SK-N-SH (cell line): ENCODE data around the gene TACC2. TPM values are rescaled to one million over a fixed set of nuclear protein-coding genes. Genes with fewer than 3 reads are reported as not detected.

Experiments used
- CTCF ChIA-PET: fragments of 300-600, 350-600 bp; formaldehyde crosslinking; extraction: SDS; loops from one replicate; lab custom pipeline; 2021; lab: Yijun Ruan, JAX
- POLR2A ChIA-PET: fragments of 350-600 bp; sonication (Branson Sonifier 250); formaldehyde crosslinking; extraction: SDS; loops from one replicate; lab custom pipeline; 2020; ENCODE audit warnings: antibody characterized with exemption, inconsistent platforms; lab: Yijun Ruan, JAX
- DNase-seq: peaks from one replicate; pipeline ENCODE4 v3.0.0; 2012
- H2AFZ ChIP-seq: fragments of 200-600 bp; sonication (generic); 2 replicates; pipeline ENCODE4 v1.8.1; 2016; ENCODE audit warnings: antibody characterized with exemption, mild to moderate bottlenecking, low read depth
- H3F3A ChIP-seq: fragments of 200-600 bp; sonication (generic); replicated peaks from 2 replicates; pipeline ENCODE3; 2016; ENCODE audit warnings: antibody characterized with exemption, mild to moderate bottlenecking; ENCODE audit not compliant: insufficient read depth
- H3K27ac ChIP-seq, 2 experiments: fragments of 200-500 bp in 1 of 2; fragments of 200-600 bp in 1 of 2; sonication (Bioruptor generic) in 1 of 2; sonication (generic), shearing (Covaris generic) in 1 of 2; 2 replicates each; pipeline versions ENCODE4 v1.5.1 to v1.6.1; 2014 to 2016; ENCODE audit warnings: low read depth in 2 of 2, inconsistent platforms in 1 of 2, low read length in 1 of 2, mild to moderate bottlenecking in 1 of 2, mixed read lengths in 1 of 2
- H3K27me3 ChIP-seq: fragments of 200-600 bp; sonication (generic), shearing (Covaris generic); 2 replicates; pipeline ENCODE4 v1.6.1; 2016; ENCODE audit warnings: mixed run types; ENCODE audit not compliant: insufficient read depth
- H3K36me3 ChIP-seq, 2 experiments: fragments of 200-500 bp in 1 of 2; fragments of 200-600 bp in 1 of 2; sonication (Bioruptor generic) in 1 of 2; sonication (generic) in 1 of 2; replicated peaks in 1 of 2; 2 replicates each; pipeline versions ENCODE3 to v1.5.1; 2014 to 2016; ENCODE audit warnings: low read length in 1 of 2, mild to moderate bottlenecking in 1 of 2; ENCODE audit not compliant: insufficient read depth in 2 of 2, control insufficient read depth in 1 of 2
- H3K4me1 ChIP-seq, 2 experiments: fragments of 200-500 bp in 1 of 2; fragments of 200-600 bp in 1 of 2; sonication (Bioruptor generic) in 1 of 2; sonication (generic), shearing (Covaris generic) in 1 of 2; 2 replicates each; pipeline versions ENCODE4 v1.5.1 to v1.6.1; 2014 to 2016; ENCODE audit warnings: low read depth in 1 of 2, low read length in 1 of 2, mixed run types in 1 of 2; ENCODE audit not compliant: insufficient read depth in 2 of 2, control insufficient read depth in 1 of 2
- H3K4me2 ChIP-seq: fragments of 200-600 bp; sonication (generic), shearing (Covaris generic); 2 replicates; pipeline ENCODE4 v1.6.1; 2017; ENCODE audit warnings: mixed run types
- H3K4me3 ChIP-seq, 2 experiments: fragments of 200-500 bp in 1 of 2; fragments of 200-600 bp in 1 of 2; sonication (Bioruptor generic) in 1 of 2; sonication (generic), shearing (Covaris generic) in 1 of 2; 2 replicates each; pipeline versions ENCODE4 v1.5.1 to v1.8.1; 2014 to 2016; ENCODE audit warnings: low read depth in 2 of 2, inconsistent platforms in 1 of 2, low read length in 1 of 2, mild to moderate bottlenecking in 1 of 2, mixed read lengths in 1 of 2, moderate library complexity in 1 of 2
- H3K79me2 ChIP-seq: fragments of 200-600 bp; sonication (generic); 2 replicates; pipeline ENCODE4 v1.8.1; 2017; ENCODE audit warnings: mild to moderate bottlenecking; ENCODE audit not compliant: insufficient read depth
- H3K9ac ChIP-seq: fragments of 200-600 bp; sonication (generic); 2 replicates; pipeline ENCODE4 v1.6.1; 2017; ENCODE audit warnings: mixed run types
- H3K9me2 ChIP-seq: fragments of 200-600 bp; sonication (generic); 2 replicates; pipeline ENCODE4 v1.6.1; 2017; ENCODE audit warnings: mixed run types
- H3K9me3 ChIP-seq: fragments of 200-600 bp; sonication (generic); 2 replicates; pipeline ENCODE4 v1.6.1; 2017; ENCODE audit warnings: mixed run types, mild to moderate bottlenecking, moderate library complexity
- H4K20me1 ChIP-seq: fragments of 200-600 bp; sonication (generic); 2 replicates; pipeline ENCODE4 v1.6.1; 2017; ENCODE audit warnings: mild to moderate bottlenecking, mixed run types; ENCODE audit not compliant: insufficient read depth
- ELF1 ChIP-seq: IDR thresholded peaks from 2 replicates; pipeline ENCODE4 v1.4.0; 2012
- EP300 ChIP-seq, 2 experiments: IDR thresholded peaks; 2 replicates each; pipeline versions ENCODE4 v1.4.0 to v1.6.1; 2012; ENCODE audit warnings: borderline replicate concordance in 1 of 2, low read depth in 1 of 2, low read length in 1 of 2
- FOXJ3 ChIP-seq: sonication (generic); formaldehyde crosslinking; IDR thresholded peaks from 2 replicates; pipeline ENCODE4 v1.5.1; 2020; ENCODE audit warnings: mild to moderate bottlenecking, missing genetic modification reagents
- IRF3 ChIP-seq: fragments of 150-350 bp; IDR thresholded peaks from 2 replicates; pipeline ENCODE4 v1.6.1; 2016; ENCODE audit warnings: mild to moderate bottlenecking, low read depth, low read length
- MXI1 ChIP-seq: IDR thresholded peaks from 2 replicates; pipeline ENCODE4 v1.6.1; 2012; ENCODE audit warnings: mild to moderate bottlenecking, low read depth, low read length, improper control_type of control experiment
- NFIC ChIP-seq: IDR thresholded peaks from 2 replicates; pipeline ENCODE4 v1.4.0; 2012; ENCODE audit warnings: borderline replicate concordance
- NRF1 ChIP-seq: IDR thresholded peaks from 2 replicates; pipeline ENCODE4 v1.6.1; 2012; ENCODE audit warnings: low read depth, mild to moderate bottlenecking, low read length
- RAD21 ChIP-seq: IDR thresholded peaks from 2 replicates; pipeline ENCODE4 v1.6.1; 2012; ENCODE audit warnings: mild to moderate bottlenecking, low read length
- RCOR1 ChIP-seq: fragments of 150-350 bp; IDR thresholded peaks from 2 replicates; pipeline ENCODE4 v1.6.1; 2017; ENCODE audit warnings: antibody characterized with exemption, low read length
- RFX5 ChIP-seq: IDR thresholded peaks from 2 replicates; pipeline ENCODE4 v1.6.1; 2012; ENCODE audit warnings: mild to moderate bottlenecking, improper control_type of control experiment, low read length
- SIN3A ChIP-seq: IDR thresholded peaks from 2 replicates; pipeline ENCODE4 v1.6.1; 2012; ENCODE audit warnings: low read depth, mild to moderate bottlenecking, low read length, moderate library complexity, borderline replicate concordance
- TAF1 ChIP-seq: IDR thresholded peaks from 2 replicates; pipeline ENCODE4 v1.6.1; 2012; ENCODE audit warnings: low read depth, mild to moderate bottlenecking, low read length, moderate library complexity, borderline replicate concordance
- TEAD4 ChIP-seq: IDR thresholded peaks from 2 replicates; pipeline ENCODE4 v1.4.0; 2012; ENCODE audit warnings: mild to moderate bottlenecking, borderline replicate concordance; ENCODE audit not compliant: insufficient read depth
- ZBTB33 ChIP-seq: IDR thresholded peaks from 2 replicates; pipeline ENCODE4 v1.4.0; 2012; ENCODE audit warnings: low read depth, borderline replicate concordance
- WGBS: methylation state at CpG from one replicate; pipeline ENCODE4 v1.1.6; 2017; ENCODE audit warnings: low lambda C conversion rate; 5-methylcytosine and 5-hydroxymethylcytosine counted together
- polyA plus RNA-seq, 3 experiments: library from polyadenylated mRNA; depleted of rRNA; stranded (reverse); fragments of >200 nt; gene quantifications; 2 replicates each; pipeline ENCODE4 v1.2.3, GENCODE V29; 2012
- TF ChIP-seq, protein P1 (sequence below): fragments of 200-600 bp; sonication (generic); IDR thresholded peaks from 2 replicates; pipeline ENCODE4 v1.6.1; 2017; ENCODE audit warnings: antibody characterized with exemption, mild to moderate bottlenecking, moderate library complexity
- TF ChIP-seq, protein P2 (sequence below): fragments of 150-350 bp; IDR thresholded peaks from 2 replicates; pipeline ENCODE4 v1.6.1; 2017; ENCODE audit warnings: antibody characterized with exemption, low read length, low read depth, borderline replicate concordance

TACC2 gene
- polyA plus RNA-seq, 1 of the 3 experiments (the other 2 are of a cell fraction): 8.8 TPM

DNA sequence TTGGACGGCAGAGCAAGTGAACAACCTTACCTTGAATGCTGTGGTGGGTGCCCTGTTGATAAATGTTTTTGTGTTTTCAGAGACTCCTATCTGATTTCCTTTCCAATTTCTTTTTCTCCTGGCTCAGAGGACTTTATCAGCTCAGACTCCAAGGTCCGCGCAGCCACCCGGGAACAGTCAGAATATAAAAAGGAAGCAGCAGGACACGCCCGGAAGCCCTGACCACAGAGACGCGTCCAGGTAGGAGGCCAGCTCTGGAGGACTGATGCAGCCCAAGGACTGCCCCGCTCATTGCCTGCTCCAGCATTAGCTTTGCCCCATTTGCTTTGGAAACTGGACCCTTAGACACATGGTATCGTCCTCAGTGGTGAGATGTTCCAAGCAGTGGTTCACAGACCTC, 61.3 kb downstream of the TACC2 start:
- H3K4me2 ChIP-seq: no peak overlapping the region
- CTCF ChIA-PET: interaction anchor here (1.3 to 2.0 kb wide), 2 partner anchors 9 to 86 kb away, joined by 3 to 5 read pairs; no protein-coding TSS in a partner anchor
- no peaks in the 10 kb centered on the region for H3K27me3 ChIP-seq

More for the DNA sequence above, 61.3 kb downstream of the TACC2 start:
- H3K4me1 ChIP-seq: no peaks in the 10 kb centered on the region
- no peaks in the 10 kb centered on the region for H3F3A ChIP-seq
- 88% methylated on average over 9 of the region's 10 CpGs for WGBS
- no peak for DNase-seq
- H3K27ac ChIP-seq: no peak overlapping the region
- no peak overlapping the region for H3K9ac ChIP-seq
- no peaks in the 10 kb centered on the region for H4K20me1 ChIP-seq
- TF ChIP-seq ZBTB33 (no peak), RFX5 (no peak), RCOR1 (no peak), FOXJ3 (CRISPR knock-in tag) (no peak), TEAD4 (no peak), IRF3 (no peak), SIN3A (no peak), RAD21 (no peak), NRF1 (no peak), ELF1 (no peak), TAF1 (no peak), EP300 (IDR thresholded peaks at IDR 0.05; ENCODE audit: borderline replicate concordance in 1 of 2, low read depth in 1 of 2, low read length in 1 of 2) (no peak), NFIC (no peak), MXI1 (no peak)
- TF ChIP-seq, protein P1, sequence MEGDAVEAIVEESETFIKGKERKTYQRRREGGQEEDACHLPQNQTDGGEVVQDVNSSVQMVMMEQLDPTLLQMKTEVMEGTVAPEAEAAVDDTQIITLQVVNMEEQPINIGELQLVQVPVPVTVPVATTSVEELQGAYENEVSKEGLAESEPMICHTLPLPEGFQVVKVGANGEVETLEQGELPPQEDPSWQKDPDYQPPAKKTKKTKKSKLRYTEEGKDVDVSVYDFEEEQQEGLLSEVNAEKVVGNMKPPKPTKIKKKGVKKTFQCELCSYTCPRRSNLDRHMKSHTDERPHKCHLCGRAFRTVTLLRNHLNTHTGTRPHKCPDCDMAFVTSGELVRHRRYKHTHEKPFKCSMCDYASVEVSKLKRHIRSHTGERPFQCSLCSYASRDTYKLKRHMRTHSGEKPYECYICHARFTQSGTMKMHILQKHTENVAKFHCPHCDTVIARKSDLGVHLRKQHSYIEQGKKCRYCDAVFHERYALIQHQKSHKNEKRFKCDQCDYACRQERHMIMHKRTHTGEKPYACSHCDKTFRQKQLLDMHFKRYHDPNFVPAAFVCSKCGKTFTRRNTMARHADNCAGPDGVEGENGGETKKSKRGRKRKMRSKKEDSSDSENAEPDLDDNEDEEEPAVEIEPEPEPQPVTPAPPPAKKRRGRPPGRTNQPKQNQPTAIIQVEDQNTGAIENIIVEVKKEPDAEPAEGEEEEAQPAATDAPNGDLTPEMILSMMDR: no peak
- TF ChIP-seq, protein P2, sequence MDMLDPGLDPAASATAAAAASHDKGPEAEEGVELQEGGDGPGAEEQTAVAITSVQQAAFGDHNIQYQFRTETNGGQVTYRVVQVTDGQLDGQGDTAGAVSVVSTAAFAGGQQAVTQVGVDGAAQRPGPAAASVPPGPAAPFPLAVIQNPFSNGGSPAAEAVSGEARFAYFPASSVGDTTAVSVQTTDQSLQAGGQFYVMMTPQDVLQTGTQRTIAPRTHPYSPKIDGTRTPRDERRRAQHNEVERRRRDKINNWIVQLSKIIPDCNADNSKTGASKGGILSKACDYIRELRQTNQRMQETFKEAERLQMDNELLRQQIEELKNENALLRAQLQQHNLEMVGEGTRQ: no peak
- no peak overlapping the region for H3K4me3 ChIP-seq
- POLR2A ChIA-PET: no interaction called here
- no peaks in the 10 kb centered on the region for H3K36me3 ChIP-seq
- no peaks in the 10 kb centered on the region for H3K9me3 ChIP-seq
- no peak overlapping the region for H2AFZ ChIP-seq
- no peaks in the 10 kb centered on the region for H3K79me2 ChIP-seq
- no peaks in the 10 kb centered on the region for H3K9me2 ChIP-seq
